Measurements from ENCODE around the gene INTS11.

DNA sequence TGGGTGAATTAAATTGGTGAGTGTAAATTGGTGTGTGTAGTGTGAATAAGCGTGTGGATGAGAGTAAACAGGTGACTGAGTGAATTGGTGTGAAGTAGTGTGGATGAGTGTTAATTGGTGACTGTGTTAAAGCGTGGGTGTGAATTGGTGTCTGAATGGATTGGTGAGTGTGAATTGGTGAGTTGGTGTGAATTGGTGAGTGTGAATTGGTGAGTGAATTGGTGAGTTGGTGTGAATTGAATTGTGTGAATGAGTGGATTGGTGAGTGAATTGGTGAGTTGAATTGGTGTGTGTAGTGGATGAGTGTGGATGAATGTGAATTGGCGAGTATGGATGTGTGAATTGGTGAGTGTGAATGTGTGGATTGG, 42.2 kb upstream of the INTS11 start:
- TF ChIP-seq, protein P1, sequence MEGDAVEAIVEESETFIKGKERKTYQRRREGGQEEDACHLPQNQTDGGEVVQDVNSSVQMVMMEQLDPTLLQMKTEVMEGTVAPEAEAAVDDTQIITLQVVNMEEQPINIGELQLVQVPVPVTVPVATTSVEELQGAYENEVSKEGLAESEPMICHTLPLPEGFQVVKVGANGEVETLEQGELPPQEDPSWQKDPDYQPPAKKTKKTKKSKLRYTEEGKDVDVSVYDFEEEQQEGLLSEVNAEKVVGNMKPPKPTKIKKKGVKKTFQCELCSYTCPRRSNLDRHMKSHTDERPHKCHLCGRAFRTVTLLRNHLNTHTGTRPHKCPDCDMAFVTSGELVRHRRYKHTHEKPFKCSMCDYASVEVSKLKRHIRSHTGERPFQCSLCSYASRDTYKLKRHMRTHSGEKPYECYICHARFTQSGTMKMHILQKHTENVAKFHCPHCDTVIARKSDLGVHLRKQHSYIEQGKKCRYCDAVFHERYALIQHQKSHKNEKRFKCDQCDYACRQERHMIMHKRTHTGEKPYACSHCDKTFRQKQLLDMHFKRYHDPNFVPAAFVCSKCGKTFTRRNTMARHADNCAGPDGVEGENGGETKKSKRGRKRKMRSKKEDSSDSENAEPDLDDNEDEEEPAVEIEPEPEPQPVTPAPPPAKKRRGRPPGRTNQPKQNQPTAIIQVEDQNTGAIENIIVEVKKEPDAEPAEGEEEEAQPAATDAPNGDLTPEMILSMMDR (optimal IDR thresholded peaks at IDR 0.05 in 1 of 3, IDR thresholded peaks at IDR 0.05 in 1 of 3, conservative IDR thresholded peaks at IDR 0.05 in 1 of 3; ENCODE audit: extremely low read depth in 1 of 3, insufficient read depth in 2 of 3, low read length in 3 of 3), result no peak
- no peak for TF ChIP-seq EZH2 (IDR thresholded peaks at IDR 0.05; ENCODE audit: low read length)
